K562 (cell line): Measurements from ENCODE around the gene AGPAT1. TPM values are rescaled to one million over a fixed set of nuclear protein-coding genes. Genes with fewer than 3 reads are reported as not detected.

Experiments used
- CHD7 ChIP-seq: fragments of 200-600 bp; sonication (generic); IDR thresholded peaks from one replicate; pipeline ENCODE4 v1.6.1; 2012; ENCODE audit warnings: mild to moderate bottlenecking, low read depth, low read length, inconsistent platforms
- CXXC5 ChIP-seq: fragments of 250-450 bp; sonication (Bioruptor Pico); IDR thresholded peaks from 2 replicates; pipeline ENCODE4 v1.8.0; 2022; ENCODE audit warnings: inconsistent platforms, mild to moderate bottlenecking, moderate library complexity
- GTF3C2 ChIP-seq: IDR thresholded peaks from 3 replicates; pipeline ENCODE4 v1.6.1; 2011; ENCODE audit warnings: borderline replicate concordance, mild to moderate bottlenecking, moderate library complexity; ENCODE audit not compliant: insufficient read length; ENCODE audit errors: extremely low read depth
- KLF10 ChIP-seq: fragments of 250-450 bp; sonication (Bioruptor Pico); IDR thresholded peaks from 2 replicates; pipeline ENCODE4 v1.6.1; 2021; ENCODE audit warnings: matching md5 sums
- L3MBTL2 ChIP-seq: fragments of 450-650 bp; IDR thresholded peaks from 2 replicates; pipeline ENCODE4 v1.6.1; 2016; ENCODE audit warnings: mild to moderate bottlenecking, moderate library complexity
- PHF8 ChIP-seq: fragments of 200-600 bp; sonication (generic); IDR thresholded peaks from 2 replicates; pipeline ENCODE4 v1.6.1; 2012; ENCODE audit warnings: mixed run types, mild to moderate bottlenecking, inconsistent platforms, low read length, moderate library complexity, borderline replicate concordance
- SMARCC2 ChIP-seq: fragments of 450-650 bp; IDR thresholded peaks from 2 replicates; pipeline ENCODE4 v1.6.1; 2017; ENCODE audit warnings: antibody characterized with exemption, moderate library complexity, mild to moderate bottlenecking, low read depth
- TBP ChIP-seq: optimal IDR thresholded peaks from 2 replicates; pipeline ENCODE3; 2011; ENCODE audit warnings: low read depth, low read length, improper control_type of control experiment
- ZMIZ1 ChIP-seq, 2 experiments: fragments of 150-350 bp in 1 of 2; IDR thresholded peaks; 2 replicates each; pipeline ENCODE4 v1.6.1; 2012 to 2016; ENCODE audit warnings: low read depth in 2 of 2, low read length in 2 of 2, mild to moderate bottlenecking in 1 of 2, moderate library complexity in 1 of 2
- polyA plus RNA-seq, 8 experiments: library from polyadenylated mRNA; depleted of rRNA in 4 of 8; stranded (reverse) in 5 of 8; unstranded in 3 of 8; fragments of >200 nt; fragmentation: Nextera tagmentation in 2 of 8; fragmentation: Illumina TruSeq in 1 of 8; extraction: Ambion mirVana in 2 of 8; extraction: Trizol in 1 of 8; gene quantifications; 2 replicates each; pipeline versions ENCODE4 v1.2.1 to v1.2.3, GENCODE V29; 2011 to 2014; ENCODE audit warnings: inconsistent platforms in 1 of 8, missing spikeins in 1 of 8
- total RNA-seq, 7 experiments: library from RNA; depleted of rRNA in 6 of 7; stranded (reverse); fragments of >200 nt in 6 of 7; fragmentation: Illumina TruSeq in 2 of 7; extraction: Trizol in 2 of 7; gene quantifications; 2 replicates each; pipeline versions ENCODE4 v1.2.1 to v1.2.3, GENCODE V29; 2011 to 2021; ENCODE audit warnings: low replicate concordance in 1 of 7

Gene AGPAT1
- total and polyA plus RNA-seq, 9 of the 15 experiments (the other 6 are each of a cell fraction or from before 2014, with no cell fraction given): 37.9 to 176 (median 69.4) TPM

- TF ChIP-seq SMARCC2: no peak
- no peak for TF ChIP-seq CXXC5 (CRISPR knock-in tag)
- TF ChIP-seq GTF3C2: no peak
- no peak for TF ChIP-seq TBP
- TF ChIP-seq CHD7: no peak
- no peak for TF ChIP-seq KLF10 (CRISPR knock-in tag)
- TF ChIP-seq PHF8: no peak
- TF ChIP-seq L3MBTL2: no peak
- TF ChIP-seq ZMIZ1 (IDR thresholded peaks at IDR 0.05; ENCODE audit: low read depth in 2 of 2, low read length in 2 of 2): no peak
Observed at GRCh38 chr6:32198345-32198696, 22.4 kb upstream of the AGPAT1 start (continued).
